Midbrain (tissue), 1 donor: ENCODE results near the gene DDX60.
"Not testable (repeated sequence)": the region's sequence is repeated elsewhere in the genome, so short reads cannot be mapped to it uniquely, and the experiment has no call there.

Source experiments
- DNase-seq: peaks from one replicate; lab custom pipeline; 2025; lab: John Stamatoyannopoulos, UW

Gene DDX60, protein sequence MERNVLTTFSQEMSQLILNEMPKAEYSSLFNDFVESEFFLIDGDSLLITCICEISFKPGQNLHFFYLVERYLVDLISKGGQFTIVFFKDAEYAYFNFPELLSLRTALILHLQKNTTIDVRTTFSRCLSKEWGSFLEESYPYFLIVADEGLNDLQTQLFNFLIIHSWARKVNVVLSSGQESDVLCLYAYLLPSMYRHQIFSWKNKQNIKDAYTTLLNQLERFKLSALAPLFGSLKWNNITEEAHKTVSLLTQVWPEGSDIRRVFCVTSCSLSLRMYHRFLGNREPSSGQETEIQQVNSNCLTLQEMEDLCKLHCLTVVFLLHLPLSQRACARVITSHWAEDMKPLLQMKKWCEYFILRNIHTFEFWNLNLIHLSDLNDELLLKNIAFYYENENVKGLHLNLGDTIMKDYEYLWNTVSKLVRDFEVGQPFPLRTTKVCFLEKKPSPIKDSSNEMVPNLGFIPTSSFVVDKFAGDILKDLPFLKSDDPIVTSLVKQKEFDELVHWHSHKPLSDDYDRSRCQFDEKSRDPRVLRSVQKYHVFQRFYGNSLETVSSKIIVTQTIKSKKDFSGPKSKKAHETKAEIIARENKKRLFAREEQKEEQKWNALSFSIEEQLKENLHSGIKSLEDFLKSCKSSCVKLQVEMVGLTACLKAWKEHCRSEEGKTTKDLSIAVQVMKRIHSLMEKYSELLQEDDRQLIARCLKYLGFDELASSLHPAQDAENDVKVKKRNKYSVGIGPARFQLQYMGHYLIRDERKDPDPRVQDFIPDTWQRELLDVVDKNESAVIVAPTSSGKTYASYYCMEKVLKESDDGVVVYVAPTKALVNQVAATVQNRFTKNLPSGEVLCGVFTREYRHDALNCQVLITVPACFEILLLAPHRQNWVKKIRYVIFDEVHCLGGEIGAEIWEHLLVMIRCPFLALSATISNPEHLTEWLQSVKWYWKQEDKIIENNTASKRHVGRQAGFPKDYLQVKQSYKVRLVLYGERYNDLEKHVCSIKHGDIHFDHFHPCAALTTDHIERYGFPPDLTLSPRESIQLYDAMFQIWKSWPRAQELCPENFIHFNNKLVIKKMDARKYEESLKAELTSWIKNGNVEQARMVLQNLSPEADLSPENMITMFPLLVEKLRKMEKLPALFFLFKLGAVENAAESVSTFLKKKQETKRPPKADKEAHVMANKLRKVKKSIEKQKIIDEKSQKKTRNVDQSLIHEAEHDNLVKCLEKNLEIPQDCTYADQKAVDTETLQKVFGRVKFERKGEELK (N-terminal part only)

GRCh38 chr4:168318266-168318895 lies at the start of gene DDX60:
Gene DDX60, minus strand, starts transcription at chr4:168318752. Its CDS starts 7,493 bp downstream, at chr4:168311259.
- DNase-seq, result peak; percentile 40

GRCh38 chr4:168367065-168367464 lies 48.5 kb upstream of the DDX60 start:
- no peak for DNase-seq

- no peak for DNase-seq
Measured at GRCh38 chr4:168362025-168362401, 43.5 kb upstream of the DDX60 start.

DNA sequence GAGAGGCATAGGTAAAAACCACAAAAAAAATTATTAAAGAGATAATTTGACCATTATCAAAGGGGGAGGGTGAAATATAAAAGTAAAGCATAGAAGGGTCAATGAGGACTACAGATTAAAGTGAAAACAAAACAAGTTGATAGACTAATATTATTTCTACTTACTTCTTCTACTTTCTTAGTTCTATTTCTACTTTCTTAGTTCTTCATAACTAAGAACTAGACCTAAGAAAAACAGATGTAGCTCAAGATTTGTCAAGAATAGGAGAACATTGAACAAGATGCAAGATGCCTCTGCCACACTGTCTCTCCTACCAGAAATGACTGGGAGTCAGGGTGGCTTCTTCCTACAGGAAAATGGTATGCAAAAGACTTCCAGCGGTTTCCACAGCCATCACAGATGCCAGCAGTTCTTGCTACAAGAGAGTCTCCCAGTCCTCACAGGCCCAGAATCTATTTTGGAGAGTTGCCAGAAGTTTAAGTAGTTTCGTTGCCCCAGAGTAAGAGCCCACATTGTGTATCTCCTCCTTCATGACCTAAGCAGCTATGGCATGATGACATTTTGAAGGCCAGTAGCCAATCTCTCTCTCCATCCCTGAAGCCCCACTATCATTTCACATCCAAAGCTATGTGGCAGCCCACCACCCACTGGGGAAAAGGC lies 42.9 kb upstream of the DDX60 start:
- DNase-seq, result no peak

DNA sequence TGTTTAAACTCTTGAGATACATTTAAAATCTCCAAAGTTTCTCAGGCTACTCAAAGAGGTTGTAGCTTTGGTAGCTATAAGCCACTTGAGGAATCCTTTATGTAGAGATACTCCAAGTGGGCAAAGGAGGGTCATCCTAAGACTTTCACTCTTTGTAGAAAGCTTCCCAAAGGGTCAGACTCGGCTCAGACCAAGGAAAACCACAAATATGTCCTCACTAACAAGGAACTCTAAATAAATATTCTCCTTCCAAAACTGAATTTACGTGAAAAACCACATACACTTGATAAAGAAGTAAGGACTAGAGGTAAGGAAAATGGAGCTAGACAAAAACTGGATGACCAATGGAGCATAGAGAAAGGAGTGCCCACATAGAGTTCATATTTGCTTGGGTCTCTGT lies 41.7 kb upstream of the DDX60 start:
- DNase-seq, result no peak

DNA sequence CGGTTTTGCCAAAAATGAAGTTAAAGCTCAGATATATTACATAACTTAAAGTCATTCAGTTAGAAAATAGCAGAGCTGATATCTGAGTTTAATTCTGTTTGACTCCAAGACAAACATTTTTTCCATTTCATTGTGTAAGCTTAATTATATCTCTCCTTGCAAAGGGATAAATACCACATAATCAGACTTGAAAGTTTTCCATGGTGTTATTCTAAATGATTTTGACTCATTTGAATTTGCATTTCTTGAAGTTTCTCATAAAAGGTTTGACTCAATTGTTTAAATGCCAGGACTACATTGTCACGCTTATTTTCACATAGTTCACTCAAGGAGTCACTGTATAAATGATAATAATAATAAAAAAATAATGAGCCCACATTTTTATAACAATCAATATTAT lies 39.4 kb upstream of the DDX60 start:
- no peak for DNase-seq

DNA sequence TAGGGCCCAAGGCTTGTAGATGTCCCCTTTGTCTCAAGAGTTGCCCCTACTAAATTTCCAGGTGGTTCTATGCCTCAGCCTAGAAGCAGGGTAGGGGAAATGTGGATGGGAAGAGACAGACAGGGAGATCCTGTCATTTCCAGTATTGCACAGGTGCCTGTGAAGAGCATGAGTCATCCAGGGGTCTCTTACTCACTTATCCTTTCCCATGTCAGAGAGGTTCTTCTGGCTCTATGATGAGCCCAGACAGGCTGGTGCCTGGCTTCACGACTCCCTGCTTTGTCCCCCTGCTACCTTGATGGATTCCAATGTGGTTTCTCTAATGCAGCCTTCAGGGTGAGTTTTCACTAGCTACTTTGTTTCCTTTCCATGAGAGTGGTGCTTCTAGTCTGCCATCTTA lies 35.2 kb upstream of the DDX60 start:
- no peak for DNase-seq

DNA sequence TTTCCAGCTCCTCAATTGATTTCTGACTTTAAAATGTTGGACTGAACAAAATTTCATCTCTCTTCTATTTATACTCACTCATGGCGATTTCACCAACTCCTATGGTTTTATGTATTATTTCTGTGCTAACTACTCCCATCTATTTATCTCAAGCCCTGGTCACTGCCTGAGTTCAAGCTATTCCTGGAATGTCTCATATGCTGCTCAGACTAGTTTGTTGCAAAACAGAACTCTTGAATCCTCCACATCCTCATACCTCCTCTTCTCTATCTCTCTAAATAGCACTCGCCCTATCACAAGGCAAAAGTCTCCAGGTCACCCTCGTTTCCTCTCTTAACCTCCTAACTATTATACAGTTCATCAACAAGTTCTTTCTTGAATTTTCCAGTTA lies 19.0 kb upstream of the DDX60 start:
- DNase-seq, result no peak

GRCh38 chr4:168336837-168337549 lies 18.4 kb upstream of the DDX60 start:
- DNase-seq, result no peak

DNA sequence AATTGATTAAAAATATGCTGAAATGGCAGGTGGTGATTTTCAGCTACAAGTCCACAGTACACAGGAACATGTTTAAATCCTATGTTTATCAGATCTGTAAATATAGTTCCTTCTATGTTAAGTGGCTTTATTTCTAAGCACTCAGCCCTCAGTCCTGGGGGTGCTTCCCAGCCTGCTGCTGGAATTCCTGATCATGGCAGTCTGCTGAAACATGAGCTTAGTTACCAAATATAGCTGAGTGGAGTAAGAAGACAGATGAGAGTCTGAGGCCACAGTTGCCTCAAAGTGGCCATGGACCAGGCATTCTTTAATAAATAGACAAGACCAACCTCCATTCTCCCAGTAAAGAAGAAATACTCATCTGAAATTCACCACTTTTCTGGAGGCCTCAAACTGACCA lies 17.1 kb upstream of the DDX60 start:
- DNase-seq, result no peak

DNA sequence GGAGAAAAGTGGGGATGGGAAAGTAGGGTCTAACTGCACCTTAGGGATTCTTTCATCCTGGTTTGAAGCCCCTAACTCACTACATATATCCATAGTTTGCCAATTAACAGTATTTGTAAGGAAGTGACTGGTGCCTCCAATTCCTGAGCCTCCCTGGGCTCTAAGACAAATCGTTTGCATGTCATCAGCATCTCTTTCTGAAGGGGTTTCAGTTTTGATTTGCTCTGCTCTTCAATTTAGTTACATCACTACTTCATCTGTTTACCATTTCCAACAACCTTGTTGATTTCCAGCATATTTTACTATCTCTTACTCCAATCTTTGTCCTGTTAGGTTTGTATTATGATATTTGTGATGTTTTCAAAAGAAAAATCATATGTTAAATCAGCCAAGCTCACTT lies 15.5 kb upstream of the DDX60 start:
- DNase-seq, result no peak

DNA sequence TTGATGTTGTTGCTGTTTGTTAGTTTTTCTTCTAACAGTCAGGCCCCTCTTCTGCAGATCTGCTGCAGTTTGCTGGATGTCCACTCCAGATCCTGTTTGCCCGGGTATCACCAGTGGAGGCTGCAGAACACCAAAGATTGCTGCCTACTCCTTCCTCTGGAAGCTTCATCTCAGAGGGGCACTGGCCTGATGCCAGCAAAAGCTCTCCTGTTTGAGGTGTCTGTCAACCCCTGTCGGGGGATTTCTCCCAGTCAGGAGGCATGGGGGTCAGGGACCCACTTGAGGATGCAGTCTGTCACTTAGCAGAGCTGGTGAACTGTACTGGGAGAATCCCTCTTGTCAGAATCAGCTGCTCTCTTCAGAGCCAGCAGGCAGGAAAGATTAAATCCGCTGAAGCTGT lies 12.0 kb upstream of the DDX60 start:
- DNase-seq, result not testable (repeated sequence)

- no peak for DNase-seq
Measured at GRCh38 chr4:168325591-168325990, 7.0 kb upstream of the DDX60 start.

GRCh38 chr4:168321006-168321405 lies 2.5 kb upstream of the DDX60 start:
- DNase-seq, result no peak

- no peak for DNase-seq
Measured at GRCh38 chr4:168319486-168320019, 1.0 kb upstream of the DDX60 start.

GRCh38 chr4:168317621-168318020 lies 931 bp downstream of the DDX60 start:
- DNase-seq, result no peak

DNA sequence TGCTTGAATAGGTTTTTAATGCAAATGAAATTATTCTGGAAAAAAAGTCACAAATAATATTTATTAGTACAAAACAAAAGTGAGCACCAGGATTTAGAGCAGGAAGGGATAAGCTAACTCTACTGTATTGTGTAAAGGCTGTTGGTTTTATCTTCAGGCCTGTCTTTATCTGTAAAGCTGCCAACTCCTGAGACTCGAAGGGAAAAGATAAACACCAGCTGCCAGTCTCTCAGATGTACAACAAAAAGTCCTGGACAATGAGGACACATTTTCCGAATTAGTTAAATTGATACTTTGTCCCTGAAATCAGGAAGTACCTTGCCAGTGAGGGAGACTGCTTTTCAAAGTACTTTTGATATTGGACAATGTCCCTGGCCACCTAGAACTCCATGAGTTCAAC lies 8.8 kb downstream of the DDX60 start:
- no peak for DNase-seq

GRCh38 chr4:168308912-168309311 lies 9.6 kb downstream of the DDX60 start:
- DNase-seq, result no peak

DNA sequence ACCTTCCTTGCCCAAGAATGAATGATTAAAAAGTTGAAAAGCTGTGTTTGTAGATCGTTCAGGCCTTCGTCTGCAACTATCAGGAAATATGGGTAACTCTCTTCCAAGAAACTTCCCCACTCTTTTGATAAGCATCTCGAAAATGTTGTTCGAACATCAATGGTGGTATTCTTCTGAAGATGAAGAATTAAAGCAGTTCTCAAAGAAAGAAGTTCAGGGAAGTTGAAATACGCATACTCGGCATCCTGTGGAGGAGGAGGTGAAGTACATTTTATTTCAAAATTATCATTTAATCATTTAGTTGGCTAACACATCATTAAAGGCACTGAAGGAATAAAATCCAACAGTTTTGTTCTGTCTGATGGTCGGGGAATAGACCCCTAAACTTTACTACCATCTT lies 12.1 kb downstream of the DDX60 start:
- no peak for DNase-seq

GRCh38 chr4:168304744-168305459 lies 13.7 kb downstream of the DDX60 start:
- DNase-seq, result no peak
